ENCODE results near the gene TTC9B. TPM values are rescaled to one million over a fixed set of nuclear protein-coding genes. Genes with fewer than 3 reads are reported as not detected.
A peak's percentile ranks its signal among the peaks of the same experiment; 100 is the strongest.

Gene TTC9B
- total and polyA plus RNA-seq, 2 of the 4 experiments (the other 2 are of a cell fraction) = not detected

DNA sequence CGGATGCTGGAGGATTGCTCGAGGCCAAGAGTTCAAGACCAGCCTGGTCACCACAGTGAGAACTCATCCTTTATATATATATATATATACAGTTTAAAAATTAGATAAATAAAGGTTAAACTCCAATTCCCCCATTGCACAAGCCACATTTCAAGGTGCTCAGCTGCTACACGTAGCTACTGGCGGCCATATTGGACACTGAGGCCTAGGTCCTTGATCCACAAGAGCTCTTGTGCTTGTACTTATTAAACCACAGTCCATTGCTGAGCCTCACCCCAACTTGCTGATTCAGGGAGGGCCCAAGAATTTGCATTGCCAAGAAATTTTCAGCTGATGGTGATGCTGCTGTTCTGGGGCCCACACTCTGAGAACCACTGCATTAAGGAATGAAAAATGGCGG lies 9.6 kb downstream of the TTC9B start:
- no peak overlapping the region for H2AK9ac ChIP-seq (replicated peaks; ENCODE audit: low read depth, low read length, poor library complexity)
- H4K20me1 ChIP-seq (ENCODE audit: insufficient read depth, low read length) = no peaks in the 10 kb centered on the region
- dilution Hi-C loops (cut with HindIII; ENCODE audit: low sequenced_read_pairs, unreplicated experiment) = no loop called here
- H3K4me1 ChIP-seq (ENCODE audit: control insufficient read depth, insufficient read depth, low read length) = no peaks in the 10 kb centered on the region
- H2BK120ac ChIP-seq (ENCODE audit: low read depth, low read length) = no peak overlapping the region
- H4K5ac ChIP-seq (ENCODE audit: low read depth, low read length) = no peak overlapping the region
- ChIA-PET CTCF (no interaction called here), POLR2A (ENCODE audit: unreplicated experiment) (no interaction called here)
- no peak for ATAC-seq (ENCODE audit: low read depth)
- no peak overlapping the region for H3K14ac ChIP-seq (replicated peaks; ENCODE audit: low read depth, low read length)
- in situ Hi-C loops (cut with MboI; ENCODE audit: low sequenced_read_pairs) = no loop called here
- TF ChIP-seq CHD1 (IDR thresholded peaks at IDR 0.05; ENCODE audit: low read depth, low read length) = no peak
- TF ChIP-seq MXI1 (IDR thresholded peaks at IDR 0.05; ENCODE audit: borderline replicate concordance, low read depth, low read length) = no peak
- TF ChIP-seq SMC3 (IDR thresholded peaks at IDR 0.05; ENCODE audit: low read depth, low read length) = no peak
- TF ChIP-seq BHLHE40 (IDR thresholded peaks at IDR 0.05; ENCODE audit: low read depth, low read length) = no peak
- no peak for TF ChIP-seq RCOR1 (IDR thresholded peaks at IDR 0.05; ENCODE audit: insufficient replicate concordance, low read length)
- TF ChIP-seq, protein P1, sequence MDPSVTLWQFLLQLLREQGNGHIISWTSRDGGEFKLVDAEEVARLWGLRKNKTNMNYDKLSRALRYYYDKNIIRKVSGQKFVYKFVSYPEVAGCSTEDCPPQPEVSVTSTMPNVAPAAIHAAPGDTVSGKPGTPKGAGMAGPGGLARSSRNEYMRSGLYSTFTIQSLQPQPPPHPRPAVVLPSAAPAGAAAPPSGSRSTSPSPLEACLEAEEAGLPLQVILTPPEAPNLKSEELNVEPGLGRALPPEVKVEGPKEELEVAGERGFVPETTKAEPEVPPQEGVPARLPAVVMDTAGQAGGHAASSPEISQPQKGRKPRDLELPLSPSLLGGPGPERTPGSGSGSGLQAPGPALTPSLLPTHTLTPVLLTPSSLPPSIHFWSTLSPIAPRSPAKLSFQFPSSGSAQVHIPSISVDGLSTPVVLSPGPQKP (IDR thresholded peaks at IDR 0.05; ENCODE audit: borderline replicate concordance, low read depth, low read length) = no peak
- no peak for TF ChIP-seq NFE2L2 (IDR thresholded peaks at IDR 0.05; ENCODE audit: low read depth, low read length)
- no peak for TF ChIP-seq RFX5 (IDR thresholded peaks at IDR 0.05; ENCODE audit: low read depth, low read length)
- no peak for TF ChIP-seq MAFK (IDR thresholded peaks at IDR 0.05; ENCODE audit: low read depth, low read length)
- no peak for TF ChIP-seq FOS (IDR thresholded peaks at IDR 0.05; ENCODE audit: low read depth, low read length)
- TF ChIP-seq RAD21 (IDR thresholded peaks at IDR 0.05; ENCODE audit: low read length) = no peak
- TF ChIP-seq CEBPB (IDR thresholded peaks at IDR 0.05; ENCODE audit: low read depth, low read length) = no peak
- no peak for TF ChIP-seq POLR2A (IDR thresholded peaks at IDR 0.05; ENCODE audit: low read depth, low read length)
- TF ChIP-seq, protein P2, sequence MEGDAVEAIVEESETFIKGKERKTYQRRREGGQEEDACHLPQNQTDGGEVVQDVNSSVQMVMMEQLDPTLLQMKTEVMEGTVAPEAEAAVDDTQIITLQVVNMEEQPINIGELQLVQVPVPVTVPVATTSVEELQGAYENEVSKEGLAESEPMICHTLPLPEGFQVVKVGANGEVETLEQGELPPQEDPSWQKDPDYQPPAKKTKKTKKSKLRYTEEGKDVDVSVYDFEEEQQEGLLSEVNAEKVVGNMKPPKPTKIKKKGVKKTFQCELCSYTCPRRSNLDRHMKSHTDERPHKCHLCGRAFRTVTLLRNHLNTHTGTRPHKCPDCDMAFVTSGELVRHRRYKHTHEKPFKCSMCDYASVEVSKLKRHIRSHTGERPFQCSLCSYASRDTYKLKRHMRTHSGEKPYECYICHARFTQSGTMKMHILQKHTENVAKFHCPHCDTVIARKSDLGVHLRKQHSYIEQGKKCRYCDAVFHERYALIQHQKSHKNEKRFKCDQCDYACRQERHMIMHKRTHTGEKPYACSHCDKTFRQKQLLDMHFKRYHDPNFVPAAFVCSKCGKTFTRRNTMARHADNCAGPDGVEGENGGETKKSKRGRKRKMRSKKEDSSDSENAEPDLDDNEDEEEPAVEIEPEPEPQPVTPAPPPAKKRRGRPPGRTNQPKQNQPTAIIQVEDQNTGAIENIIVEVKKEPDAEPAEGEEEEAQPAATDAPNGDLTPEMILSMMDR (conservative IDR thresholded peaks at IDR 0.05; ENCODE audit: low read depth, low read length) = no peak
- TF ChIP-seq, protein P3, sequence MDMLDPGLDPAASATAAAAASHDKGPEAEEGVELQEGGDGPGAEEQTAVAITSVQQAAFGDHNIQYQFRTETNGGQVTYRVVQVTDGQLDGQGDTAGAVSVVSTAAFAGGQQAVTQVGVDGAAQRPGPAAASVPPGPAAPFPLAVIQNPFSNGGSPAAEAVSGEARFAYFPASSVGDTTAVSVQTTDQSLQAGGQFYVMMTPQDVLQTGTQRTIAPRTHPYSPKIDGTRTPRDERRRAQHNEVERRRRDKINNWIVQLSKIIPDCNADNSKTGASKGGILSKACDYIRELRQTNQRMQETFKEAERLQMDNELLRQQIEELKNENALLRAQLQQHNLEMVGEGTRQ (IDR thresholded peaks at IDR 0.05; ENCODE audit: low read depth, low read length) = no peak
- no peak for TF ChIP-seq MAZ (IDR thresholded peaks at IDR 0.05; ENCODE audit: borderline replicate concordance, low read depth, low read length)
- H2BK5ac ChIP-seq (ENCODE audit: low read depth, low read length, poor library complexity, severe bottlenecking) = no peak overlapping the region
- H2BK20ac ChIP-seq (ENCODE audit: low read depth, low read length) = no peak overlapping the region
- DNase-seq = no peak
- no peak overlapping the region for H3K4me2 ChIP-seq (ENCODE audit: low read depth, low read length)
- H3K36me3 ChIP-seq (ENCODE audit: control insufficient read depth, insufficient read depth, low read length) = peaks cover 45% of the 10 kb centered on the region
- no peaks in the 10 kb centered on the region for H3K9me3 ChIP-seq (ENCODE audit: control insufficient read depth, insufficient read depth, low read length)
- H3K79me1 ChIP-seq (ENCODE audit: low read depth in 1 of 2, low read length in 2 of 2) = no peaks in the 10 kb centered on the region
- no peak overlapping the region for H3K18ac ChIP-seq (ENCODE audit: low read depth, low read length)
- H2AFZ ChIP-seq (replicated peaks; ENCODE audit: low read length, poor library complexity) = peak overlapping the region; percentile 15
- H3K56ac ChIP-seq (ENCODE audit: extremely low read depth, insufficient read depth, low read length) = no peak overlapping the region
- no peak overlapping the region for H2BK15ac ChIP-seq (ENCODE audit: low read depth, low read length)
- WGBS, 2 experiments (ENCODE audit: extremely low coverage in 2 of 2, insufficient read length in 1 of 2) = 100% methylated on average over 3 of the region's 5 CpGs; no CpG with 5 or more reads in 1 of the 2 experiments
- no peak overlapping the region for H4K91ac ChIP-seq (ENCODE audit: insufficient read depth, low read depth, low read length)
- no peak overlapping the region for H3K4ac ChIP-seq (ENCODE audit: low read depth, low read length)
- no peak overlapping the region for H3K23ac ChIP-seq (ENCODE audit: low read depth, low read length)
- no peak overlapping the region for H3K9ac ChIP-seq (ENCODE audit: low read depth, low read length)
- intact Hi-C loops (cut with micrococcal nuclease) = no loop called here
- H4K8ac ChIP-seq (ENCODE audit: low read depth in 2 of 2, low read length in 2 of 2) = no peak overlapping the region
- peaks cover 4% of the 10 kb centered on the region for H3K9me1 ChIP-seq (ENCODE audit: insufficient read depth, low read length)
- H2AK5ac ChIP-seq (ENCODE audit: low read depth, low read length) = no peak overlapping the region
- no TSS peak for BruUV-seq (replicated peaks)
- H3K27me3 ChIP-seq (ENCODE audit: control insufficient read depth, insufficient read depth, low read length) = no peaks in the 10 kb centered on the region
- no peak overlapping the region for H3K27ac ChIP-seq (ENCODE audit: insufficient read depth, low read length)
- no peak overlapping the region for H3K4me3 ChIP-seq (ENCODE audit: insufficient read depth, low read depth, low read length)
